T1000 (cell line): ENCODE measurements around the gene NWD2.

ENCODE experiments used
- DNase-seq: peaks from one replicate; lab custom pipeline; 2025; ENCODE audit warnings: mixed read lengths; lab: John Stamatoyannopoulos, UW

The NWD2 gene

DNA sequence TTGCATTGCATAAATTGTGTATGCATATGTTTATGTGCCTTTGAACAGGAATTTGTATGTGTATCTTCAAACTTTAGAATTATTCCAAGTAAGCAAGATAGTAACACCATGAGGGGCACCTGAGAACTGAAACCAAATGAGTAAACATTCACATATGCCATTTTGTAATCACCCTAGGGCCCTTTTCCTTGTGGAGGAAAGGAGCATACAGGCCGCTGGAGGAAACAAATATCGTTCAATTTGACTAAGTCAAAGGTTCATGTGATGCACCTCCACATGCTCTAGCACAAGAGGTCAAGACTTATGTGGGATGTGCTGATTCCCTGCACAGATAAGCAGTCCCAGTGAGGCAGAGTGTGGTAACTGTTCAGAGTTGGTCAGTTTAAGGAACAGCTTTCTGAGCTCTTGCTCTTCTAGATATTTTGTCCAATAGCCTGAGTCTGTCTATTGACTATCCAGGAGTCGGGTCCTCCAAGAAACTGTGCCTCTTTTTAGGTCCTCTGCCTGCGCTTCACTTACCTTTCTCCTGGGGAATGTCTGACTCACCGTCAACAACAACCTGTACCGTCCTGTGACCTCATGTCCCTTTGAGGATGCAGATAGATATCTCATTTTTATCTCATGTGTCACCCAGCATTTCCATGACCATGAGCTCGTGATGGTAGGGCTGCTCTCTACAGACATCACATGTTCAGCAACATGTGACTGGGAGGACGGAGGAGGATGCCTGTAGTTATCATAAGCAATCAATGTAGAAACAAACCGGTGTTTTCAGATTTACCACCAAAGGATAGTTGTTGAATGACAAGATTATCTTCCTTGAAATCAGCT, 196.9 kb downstream of the NWD2 start:
- no peak for DNase-seq

DNA sequence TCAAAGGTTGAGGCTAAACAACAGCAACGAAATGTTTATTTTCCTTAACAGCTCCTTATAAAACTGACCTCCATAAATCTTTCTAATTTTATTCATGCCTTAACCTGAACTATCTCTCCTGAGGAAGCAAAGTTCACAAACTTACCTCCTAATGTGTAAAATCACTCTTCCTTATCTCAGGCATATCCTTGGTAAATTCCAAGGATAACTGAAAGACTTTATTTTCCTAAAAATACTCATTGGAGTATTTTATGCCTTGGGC, 197.4 kb downstream of the NWD2 start:
- DNase-seq, result no peak

DNA sequence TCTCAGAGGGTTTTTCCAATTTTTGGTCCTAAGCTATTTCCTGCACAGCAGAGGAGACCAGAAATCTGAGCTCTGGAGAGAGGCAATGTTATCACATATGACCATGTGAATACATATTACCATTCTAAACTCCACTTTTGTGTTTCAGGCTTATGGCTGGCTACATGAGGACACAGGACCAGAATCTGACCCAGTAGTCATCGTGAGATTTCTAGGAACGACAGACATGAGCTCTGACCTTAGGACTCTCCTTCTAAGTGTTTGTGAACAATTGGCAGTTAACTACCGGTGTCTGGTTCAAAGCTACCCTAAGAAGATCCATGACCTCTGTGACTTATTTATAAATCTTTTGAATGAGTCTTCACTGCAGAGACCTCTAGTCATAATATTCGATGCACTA, 198.6 kb downstream of the NWD2 start:
- no peak for DNase-seq

DNA sequence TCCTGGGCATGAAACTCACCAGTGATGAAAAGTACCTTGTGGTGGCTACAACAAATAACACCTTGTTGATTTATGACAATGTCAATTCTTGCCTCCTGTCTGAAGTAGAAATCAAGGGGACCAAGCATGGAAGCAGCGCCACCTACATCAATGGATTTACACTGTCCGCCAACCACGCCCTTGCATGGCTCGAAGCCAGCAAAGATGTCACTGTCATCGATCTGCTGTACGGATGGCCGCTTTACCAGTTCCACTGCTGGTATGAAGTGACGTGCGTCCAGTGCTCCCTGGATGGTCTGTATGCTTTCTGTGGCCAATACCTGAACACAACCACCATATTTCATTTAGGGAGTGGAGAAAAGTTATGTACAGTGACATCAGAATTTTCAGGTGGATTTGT, 200.5 kb downstream of the NWD2 start:
- DNase-seq, result no peak

DNA sequence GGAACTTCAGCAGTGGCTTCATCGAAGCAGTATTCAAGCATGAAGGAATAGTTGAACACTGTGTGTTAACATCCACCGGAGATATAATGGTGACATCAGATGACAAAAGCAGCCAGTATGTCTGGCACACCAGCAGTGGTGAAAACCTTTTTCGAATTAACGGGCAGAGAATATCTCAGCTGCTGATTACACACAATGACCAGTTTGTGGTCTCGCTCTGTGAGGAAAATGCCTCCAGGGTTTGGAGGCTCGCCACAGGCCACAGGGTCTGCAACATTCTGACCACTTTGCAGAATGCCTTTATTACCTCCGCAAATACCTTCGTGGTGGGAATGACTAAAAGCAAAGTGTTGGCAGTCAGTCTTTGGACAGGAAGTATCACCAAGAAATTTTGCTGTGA, 201.5 kb downstream of the NWD2 start:
- no peak for DNase-seq

DNA sequence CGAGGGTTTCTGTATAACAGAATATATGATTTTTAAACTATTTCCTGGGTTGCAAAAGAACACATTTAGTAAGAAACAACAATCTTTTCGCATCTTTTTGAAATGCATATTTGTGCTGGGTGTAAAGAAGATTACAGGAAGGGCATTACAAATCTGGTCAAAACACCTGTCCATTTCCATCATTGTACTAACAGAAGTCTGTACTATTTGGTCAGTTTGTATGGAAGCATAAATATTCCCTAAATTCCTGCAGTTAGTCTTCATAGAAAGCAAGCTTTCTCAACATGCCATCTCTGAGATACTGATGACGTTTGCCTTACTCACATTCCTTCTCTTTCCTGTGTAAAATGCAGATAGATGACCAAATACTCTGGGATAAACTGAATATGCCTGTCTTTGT, 203.3 kb downstream of the NWD2 start:
- DNase-seq, result no peak

DNA sequence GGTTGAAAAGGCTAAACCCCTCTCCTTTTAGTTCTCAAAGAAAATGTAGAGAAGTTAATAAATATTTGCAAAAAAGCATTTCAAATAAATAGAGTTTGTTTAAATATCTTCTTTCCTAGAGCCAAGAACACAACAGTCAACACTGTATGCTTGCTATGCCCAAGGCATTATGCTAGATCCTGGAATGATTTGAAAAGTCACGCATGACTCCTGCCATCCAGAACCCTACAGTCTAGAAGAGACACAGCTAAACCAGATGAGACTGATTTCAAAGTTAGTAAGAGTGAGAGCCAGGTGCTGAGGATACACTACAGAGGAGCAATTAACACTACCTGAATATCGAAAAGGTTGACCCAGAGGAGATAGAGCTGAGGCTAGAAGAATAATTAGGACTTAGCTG, 205.8 kb downstream of the NWD2 start:
- DNase-seq, result no peak

DNA sequence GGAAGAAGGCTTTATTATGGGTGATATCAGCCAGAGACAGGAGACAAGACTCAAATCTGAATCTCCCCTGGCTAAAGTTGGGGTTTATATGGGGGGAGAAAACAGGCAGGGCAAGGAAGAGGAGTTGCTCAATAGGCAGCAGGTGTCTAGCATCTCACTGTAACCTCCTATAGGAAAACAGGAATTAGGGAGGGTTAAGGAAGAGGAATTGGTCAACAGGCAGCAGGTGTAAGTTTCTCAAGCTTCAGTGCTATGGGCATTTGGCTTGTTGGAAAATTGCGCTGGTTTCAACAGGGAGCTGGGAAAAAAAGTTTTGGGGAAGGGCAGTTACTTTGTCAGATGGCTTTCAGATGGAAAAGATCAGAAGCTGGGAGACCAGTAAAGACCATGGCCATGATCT, 206.4 kb downstream of the NWD2 start:
- DNase-seq, result no peak

DNA sequence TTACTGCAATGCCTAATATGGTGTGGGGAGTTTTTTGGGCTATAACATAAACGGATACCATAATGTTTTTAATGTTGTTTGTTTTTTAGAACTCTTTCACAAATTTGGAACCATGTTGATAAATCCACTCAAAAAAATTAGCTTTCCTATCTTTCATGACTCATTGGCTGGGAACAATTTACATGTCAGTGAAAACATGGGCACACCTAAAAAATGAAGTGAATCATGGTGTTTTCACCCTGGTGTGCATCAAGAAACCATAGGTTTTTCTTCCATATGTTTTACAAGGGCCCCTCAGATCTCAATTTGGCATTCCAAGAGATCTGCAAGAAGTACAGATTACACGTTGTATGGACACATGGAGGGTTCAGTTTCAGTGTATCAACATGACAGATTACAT, 207.1 kb downstream of the NWD2 start:
- DNase-seq, result no peak

DNA sequence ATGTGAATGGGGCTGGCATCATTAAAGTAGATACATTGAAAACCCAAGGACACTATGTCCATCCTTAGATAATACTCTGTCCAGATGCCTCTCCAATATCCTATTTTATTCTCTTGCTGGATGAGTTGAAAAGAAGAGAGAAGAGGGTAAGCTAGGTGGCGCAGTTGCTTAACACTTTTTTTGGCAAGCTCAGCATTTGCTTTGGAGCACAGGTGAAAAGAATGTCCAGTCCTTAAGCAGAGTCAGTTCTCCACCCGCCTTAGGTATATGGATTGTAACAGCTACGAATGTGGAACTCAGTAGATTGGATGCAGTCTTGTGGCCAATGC, 208.4 kb downstream of the NWD2 start:
- DNase-seq, result no peak

DNA sequence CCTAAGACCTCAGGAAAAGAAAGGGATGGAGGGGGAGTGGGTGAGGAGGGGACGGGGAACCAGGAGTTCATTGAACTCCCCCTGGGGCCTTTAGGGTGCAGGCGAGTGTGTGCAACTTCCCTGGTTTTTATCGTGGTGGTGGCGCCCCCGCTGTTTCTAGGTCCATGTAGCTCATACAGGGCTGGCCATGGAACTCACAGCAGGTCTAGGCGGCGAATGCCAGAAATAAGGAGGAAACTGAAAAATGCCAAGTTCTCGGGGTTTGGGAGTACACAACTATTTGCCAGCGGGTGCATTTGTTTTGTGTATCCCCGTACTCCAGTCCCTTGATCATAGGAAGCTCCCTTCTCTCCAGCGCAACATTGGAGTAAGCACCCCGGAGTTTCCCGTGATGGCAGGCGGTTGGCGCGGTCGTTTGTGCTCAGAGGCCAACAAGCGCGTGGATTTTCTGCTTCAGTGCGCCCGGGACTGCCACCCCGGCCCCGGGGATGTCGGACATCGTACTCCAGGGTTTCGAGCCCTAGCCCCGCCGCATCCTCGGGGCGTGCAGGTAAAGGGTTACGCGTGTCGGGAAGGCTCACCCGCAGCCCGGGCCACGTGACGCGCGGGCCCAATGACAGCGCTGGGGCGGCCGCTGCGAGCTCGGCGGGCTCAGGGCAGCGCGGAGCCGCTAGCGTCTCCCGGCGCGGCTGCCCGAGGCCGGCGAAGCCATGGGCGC, 208.9 kb downstream of the NWD2 start:
- peak; percentile 59 for DNase-seq

DNA sequence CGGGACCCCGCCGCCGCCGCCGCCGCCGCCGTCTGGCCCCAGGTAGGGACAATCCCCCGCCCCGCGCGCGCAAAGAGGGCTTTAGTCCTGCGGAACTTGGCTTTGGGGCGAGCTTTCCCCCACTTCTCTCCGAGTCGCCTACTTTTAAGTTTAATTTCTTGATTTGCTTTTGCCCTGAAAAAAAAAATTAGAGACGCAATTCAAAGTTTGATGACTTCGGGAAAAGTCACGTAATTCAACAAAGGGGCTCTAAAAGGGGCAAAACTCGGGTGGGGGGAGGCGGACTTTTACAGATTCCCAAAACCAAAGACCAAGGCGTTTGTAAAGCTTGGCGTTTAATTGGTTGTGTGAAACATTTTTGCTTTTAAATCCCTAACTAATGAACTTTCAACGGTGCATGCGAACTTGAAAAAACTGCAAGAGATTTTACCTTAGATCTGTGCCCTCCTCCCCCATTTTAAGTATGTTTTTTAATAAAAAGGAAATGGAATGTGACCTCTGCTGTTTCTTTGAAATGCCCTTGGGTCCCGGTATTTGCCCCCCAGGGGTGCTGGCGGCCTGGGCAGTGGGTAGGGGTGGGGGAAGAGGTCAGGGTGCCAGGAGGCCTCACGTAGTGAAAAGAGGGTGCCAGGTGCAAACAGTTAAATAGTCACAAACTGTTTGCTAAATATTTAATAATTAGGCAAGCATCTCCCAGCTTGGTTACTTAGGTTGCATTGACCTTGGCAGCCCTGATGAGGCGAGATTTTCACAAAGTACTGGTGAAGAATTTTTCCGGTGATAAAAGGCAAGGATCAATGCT, 209.7 kb downstream of the NWD2 start:
- no peak for DNase-seq

DNA sequence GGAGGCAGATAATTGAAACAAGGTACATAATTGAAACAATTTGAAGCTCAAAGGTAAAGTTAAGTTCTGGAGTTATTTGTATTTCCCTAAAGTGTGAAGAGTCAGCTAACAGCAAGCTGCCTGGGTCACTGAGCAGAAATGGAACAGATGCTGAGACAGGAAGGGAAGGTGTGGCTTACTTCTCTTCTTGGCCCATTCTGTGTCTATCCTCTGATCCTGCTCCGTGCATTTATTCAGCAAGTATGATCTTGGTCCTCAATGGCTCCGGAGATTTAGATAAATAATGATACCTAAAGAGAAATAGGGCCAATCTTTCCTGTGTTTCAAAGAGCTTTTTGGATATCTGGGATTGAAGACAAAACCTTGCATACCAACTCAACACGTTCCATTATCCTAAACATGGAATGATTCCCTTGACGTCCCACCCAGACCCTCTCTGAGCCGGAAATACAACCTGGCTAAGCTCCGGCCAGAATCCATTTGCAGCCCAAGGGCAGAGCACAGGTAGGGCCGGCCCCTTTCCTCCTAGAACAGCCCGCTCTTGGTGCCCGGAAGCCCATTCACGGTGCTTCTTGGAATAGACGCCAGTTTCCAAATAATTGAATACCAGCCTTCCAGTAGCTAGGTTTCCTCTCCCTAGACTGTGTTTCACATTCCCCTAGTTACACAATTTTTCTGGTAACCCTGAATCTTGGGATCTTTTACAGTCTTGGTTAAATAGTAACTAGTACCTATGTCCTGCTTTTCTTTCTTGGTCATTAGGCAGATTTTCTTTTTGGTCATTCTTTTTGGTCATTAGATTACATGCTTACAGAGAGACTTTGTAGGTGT, 211.0 kb downstream of the NWD2 start:
- DNase-seq, result no peak

DNA sequence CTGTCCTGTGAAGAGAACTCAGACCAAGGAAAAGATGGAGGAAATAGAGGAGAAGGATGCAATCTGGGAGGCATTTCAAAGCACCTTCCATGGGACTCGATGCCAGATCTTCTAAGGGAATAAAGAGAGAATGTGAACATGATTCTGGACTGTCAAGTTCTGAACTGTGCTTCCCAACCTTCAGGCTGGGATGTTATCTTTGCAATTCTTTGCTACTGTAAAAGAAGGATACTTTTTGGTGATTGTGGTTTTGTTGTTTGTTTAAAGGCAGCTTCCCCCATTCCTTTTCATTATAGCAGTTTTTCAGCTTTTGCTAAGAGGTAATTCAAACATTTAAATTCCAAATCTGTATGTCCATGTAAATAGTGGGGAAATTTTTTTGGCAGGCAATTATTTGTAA, 217.3 kb downstream of the NWD2 start:
- DNase-seq, result no peak

DNA sequence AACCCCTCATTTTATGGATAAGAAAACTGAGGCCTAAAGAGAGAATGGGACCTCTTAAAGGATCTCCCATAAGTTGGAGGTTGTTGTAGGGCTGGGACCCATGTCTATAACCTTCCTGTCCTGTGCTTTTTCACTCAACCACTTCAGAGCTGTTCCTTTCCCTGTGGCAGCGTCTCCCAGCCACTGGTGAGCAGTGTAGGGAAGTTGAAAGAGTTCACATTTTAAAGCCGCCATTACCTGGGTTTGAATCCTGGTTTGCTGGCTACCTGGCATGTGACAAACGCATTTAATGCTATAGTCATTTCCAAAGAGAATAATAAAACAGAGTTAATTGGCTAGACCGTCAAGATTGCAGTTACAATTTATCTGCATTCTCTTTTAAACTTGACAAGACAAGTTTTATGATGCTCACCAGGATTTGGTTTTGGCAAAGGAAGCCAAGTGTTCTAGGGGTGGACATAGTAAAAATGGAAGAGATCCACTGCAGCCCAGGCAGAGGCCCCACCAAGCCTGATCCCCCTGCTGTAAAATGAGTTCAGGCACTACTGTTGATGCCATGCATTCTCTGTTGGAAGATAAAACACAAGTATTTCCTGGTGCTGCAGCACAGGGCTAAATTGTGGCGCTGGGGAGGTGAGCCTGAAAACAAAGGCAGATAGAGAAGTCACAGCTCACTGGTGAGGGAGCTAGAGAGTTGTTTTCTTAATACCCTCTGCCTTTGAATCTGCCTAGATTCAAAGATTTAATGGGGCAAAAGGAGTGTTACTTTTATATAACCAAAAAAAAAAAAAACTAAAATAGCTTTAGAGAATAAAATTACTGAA, 218.7 kb downstream of the NWD2 start:
- no peak for DNase-seq

DNA sequence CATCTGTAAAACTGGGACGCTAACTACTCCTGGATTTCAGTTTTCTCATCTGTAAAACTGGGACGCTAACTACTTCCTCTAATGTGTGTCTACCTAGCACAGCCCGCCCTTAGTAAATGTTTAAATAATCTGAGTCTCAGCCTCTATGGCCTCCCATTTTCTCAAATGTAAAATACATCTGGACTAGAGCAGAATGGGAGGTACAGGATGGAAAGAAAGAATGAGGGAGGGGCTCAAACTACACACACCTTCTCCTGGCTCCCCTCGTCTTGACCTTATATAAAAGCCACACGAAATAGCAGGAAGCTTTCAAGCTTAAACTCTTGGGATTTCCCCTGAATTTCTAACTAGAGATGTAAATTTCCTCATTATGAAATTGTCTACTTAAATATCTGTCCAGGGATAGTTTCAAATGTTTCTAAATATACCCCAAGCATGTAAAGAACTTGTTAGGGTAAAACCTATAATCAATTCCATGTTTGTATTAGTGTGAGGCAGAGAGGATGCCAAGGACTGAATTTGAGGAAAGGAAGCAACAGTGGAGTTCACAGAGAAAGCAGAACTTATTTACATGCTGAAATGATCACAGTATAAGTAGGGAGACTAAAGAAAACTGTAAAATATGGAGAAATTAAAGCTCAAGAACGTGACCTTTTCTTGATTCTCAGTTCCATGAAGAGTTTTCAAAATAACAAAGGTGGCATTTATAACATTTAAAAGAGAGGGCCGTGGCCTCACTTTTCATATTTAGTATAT, 220.0 kb downstream of the NWD2 start:
- DNase-seq, result no peak

DNA sequence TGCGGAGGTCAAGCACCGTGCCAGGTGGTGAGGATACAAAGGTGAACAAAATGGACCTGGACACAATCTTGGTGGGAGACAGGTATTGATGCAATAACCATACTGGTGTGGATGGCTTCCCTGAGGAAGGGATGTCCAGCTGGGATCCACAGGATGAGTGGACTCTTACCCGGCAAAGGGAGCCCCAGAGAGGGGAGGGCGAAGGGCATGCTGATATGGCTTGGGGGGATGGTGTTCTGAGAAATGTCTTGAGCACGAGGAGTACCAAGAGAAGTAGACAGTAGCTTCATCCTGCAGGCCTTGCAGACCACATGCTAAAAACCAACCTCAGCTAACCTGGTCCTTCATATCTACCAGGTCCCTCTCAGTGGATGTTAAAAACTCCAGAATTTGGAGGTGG, 220.8 kb downstream of the NWD2 start:
- no peak for DNase-seq

DNA sequence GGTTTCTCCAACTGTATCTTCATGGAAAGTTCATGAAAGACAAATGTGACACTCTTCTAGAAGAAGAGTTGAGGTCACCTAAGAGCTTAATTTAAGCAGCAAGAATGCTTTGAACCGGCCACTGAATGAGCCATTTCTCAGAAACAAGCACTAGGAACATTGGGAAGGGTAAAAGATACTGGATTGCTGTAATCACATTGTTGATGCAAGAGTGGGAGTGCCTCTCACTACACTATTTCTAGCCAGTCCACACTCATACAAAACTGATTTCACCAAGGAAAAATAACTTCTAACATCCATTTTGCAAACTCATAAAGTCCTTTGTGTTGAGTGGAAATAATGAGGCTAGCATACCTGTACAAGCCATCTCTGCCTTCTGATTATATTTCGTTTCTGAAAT, 221.3 kb downstream of the NWD2 start:
- DNase-seq, result no peak

DNA sequence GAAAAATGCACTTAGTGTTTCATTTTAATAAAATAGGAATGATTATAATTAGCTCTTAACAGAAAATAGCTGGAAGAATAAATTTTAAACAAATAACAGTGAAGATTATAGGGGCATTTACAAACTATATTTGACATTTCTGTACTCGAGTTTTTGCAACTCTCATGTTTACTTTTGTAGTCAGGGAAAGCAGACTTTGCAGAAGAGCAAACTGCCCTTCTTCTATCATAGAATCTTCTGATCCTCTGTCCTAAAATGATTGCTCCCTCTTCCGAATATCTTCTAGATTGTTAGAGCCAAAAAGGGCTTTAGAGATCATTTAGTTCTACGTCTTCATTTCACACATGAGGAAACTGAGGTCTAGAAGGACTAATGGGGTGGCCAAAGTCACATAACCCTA, 222.7 kb downstream of the NWD2 start:
- no peak for DNase-seq

DNA sequence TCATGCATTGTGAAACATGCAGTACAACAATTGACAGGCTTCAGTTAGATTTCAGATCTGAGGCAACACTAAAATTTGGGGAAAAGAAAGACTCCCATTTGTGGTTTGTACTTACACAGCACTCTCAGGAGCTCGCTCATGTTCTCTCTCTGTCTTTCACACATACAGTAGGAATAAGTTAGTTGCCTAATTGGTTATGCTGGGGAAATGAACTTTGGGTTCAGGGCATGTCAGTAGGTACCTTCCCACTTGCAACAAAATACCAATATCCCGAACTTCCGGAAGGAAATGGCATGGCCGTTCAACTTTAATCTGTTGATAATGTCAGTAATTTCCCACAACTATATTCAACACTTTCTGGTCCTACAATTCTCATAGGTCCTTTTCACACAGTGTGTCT, 223.3 kb downstream of the NWD2 start:
- DNase-seq, result no peak

DNA sequence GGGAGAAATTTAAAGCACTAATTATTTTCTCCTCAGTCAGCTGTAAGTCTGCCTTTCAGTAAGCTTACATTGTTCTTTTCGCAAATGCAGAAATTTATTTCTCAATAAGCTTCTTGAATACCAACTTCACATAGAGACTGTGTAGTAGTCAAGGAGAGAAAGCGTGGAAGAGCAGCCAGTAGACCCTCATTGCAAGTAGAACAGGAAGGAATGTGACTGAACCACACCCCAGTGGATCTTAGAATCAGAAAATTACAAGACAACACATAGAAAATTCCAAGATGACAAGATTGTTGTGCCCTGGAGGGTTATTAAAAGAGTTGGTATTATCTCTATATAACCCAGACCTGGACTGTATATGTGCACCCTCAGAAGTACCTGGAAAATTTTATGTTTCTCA, 224.7 kb downstream of the NWD2 start:
- DNase-seq, result no peak
